NCI-H146 (cell line): ENCODE results near the gene MOB2.

Source experiments
- DNase-seq: peaks from one replicate; lab custom pipeline; 2025; lab: John Stamatoyannopoulos, UW

The MOB2 gene

DNA sequence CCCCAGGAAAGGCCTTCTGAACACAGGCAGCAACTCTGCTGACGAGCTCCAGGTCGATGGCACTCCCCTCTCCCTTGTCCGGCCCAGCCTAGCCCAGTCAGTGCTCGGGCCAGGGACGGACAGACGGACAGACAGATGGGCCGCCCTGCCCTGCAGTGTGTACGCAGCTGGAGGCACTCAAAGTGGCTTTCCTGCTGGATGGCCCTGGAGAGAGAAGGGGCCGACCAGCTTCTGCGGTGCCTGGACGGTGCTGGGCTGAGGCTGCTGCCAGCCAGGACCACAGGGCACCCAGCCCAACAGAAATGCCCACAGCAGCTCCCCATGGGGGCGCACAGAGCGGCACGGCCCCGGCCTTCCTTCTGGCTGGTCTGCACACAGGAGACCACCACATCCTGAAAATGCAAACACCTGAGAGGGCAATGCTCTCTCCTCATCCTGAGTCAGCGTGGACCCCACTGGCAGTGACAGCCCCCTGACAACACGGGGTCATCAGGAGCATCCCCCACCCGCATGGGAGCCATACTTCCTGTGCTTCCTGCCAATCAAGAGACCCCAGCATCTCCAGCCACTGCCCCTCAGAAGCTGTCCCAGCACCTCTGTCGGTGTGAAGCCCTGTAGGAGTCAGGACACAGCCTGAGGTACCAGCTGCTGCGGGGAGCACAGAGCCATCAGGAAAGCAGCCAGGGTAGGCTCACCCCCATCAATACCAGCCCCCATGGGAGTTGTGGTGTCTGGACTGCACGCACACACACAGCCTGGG lies 692 bp upstream of the MOB2 start:
- DNase-seq, result no peak

DNA sequence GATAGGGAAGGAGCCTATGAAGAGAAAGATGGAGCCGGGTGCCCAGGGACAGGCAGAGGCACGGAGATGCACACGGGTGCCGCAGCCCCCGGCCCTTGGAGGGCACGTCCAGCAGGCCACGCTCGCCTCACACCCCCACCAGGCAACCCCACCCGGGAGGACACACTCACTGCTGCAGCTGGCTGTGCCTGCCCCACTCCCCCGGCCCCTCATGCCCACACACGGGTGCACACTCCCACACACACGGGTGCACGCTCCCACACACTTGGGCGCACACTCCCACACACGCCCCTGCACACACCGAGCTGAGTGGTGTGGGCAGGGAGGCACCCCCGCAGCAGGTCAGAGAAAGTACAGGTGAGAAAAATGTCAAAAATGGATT lies 1.1 kb downstream of the MOB2 start:
- DNase-seq, result no peak

DNA sequence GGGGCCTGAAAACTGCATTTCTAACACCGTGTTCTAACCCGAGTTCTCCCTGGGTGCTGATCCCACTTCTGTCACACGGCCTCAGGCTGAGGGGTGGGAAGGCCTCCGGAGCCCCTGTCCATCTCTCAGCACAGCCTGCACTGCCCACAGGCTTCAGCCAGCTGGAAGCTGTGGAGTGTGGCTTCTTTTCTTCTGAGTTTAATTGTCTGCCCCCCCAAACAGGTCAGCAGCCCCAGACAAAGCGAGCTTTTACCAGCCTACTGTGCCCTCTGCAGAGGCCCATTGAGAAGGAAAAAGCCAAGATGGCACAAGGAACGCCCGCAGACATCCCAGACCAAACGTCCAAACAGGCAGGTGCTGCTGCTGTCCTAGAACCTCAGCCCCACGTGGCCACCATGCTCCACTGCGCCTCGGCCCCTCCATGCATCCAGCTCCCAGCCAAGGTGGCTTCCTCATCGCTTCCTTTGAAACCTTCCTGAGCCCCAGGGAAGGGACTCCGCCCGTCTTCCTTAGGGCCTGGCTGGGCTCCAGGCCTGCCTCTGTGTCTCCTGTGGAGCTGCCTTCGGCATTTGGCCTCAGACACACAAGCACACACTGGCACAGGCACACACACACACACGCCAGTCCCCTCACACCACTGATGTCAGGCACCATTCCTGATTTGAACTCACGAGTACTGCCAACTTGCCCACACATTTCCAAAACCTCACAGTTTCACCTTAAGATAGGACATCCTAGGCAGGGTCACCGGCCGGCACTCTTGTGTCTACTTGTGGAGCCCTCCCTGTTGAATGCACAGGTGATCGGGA lies 1.7 kb downstream of the MOB2 start:
- DNase-seq, result no peak

DNA sequence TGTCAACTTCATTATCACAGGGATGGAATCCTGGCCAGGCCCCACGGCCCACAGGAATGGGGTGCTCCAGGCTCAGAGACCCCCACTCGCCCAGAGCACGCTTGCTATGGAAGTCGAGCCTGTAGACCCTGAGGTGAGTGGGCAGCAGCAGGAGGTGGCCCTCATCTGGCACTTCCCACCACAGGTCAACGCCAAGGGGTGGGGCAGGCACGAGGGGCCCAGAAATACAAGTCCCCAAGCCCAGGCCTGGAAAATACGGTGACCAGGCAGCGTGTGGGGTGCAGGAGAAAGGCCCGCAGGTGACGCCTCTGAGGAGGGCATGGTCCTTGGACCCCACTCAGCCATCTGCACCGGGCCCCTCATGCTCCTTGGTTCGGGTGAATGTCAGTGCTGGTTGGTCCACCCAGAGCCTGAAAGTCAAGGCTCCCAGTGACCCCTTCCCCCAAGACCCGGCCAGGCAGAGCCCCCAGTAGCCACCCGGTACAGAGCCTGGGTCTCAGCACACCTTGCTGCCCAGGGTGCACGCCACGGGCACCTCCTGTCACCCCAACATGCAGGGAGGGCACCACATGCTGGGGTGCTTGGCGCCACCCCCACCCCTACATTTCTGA lies 2.4 kb downstream of the MOB2 start:
- DNase-seq, result no peak

DNA sequence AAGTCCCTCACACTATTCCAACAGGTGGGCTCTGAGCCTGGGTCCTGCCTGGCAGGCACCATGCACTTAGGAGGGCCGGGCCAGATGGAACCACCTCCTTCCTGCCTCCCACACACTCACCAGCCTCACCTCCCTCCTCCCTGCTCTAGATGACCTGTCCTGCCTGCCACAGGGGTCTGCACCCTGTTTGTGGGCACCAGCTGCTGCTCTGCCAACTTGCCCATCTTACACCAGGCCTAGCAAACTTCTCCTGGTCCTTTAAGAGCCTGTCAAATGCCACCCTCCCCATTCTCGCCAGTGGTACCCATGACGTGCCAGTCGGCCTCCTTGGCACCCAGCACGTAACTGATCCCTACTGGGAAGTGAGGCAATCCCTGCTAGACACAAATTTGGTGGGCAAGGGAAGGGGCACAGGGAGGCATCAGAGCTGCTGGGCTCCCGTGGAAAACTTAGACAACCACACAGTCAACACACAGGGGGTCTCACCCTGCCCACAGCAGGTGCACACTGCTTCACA lies 3.1 kb downstream of the MOB2 start:
- DNase-seq, result no peak

DNA sequence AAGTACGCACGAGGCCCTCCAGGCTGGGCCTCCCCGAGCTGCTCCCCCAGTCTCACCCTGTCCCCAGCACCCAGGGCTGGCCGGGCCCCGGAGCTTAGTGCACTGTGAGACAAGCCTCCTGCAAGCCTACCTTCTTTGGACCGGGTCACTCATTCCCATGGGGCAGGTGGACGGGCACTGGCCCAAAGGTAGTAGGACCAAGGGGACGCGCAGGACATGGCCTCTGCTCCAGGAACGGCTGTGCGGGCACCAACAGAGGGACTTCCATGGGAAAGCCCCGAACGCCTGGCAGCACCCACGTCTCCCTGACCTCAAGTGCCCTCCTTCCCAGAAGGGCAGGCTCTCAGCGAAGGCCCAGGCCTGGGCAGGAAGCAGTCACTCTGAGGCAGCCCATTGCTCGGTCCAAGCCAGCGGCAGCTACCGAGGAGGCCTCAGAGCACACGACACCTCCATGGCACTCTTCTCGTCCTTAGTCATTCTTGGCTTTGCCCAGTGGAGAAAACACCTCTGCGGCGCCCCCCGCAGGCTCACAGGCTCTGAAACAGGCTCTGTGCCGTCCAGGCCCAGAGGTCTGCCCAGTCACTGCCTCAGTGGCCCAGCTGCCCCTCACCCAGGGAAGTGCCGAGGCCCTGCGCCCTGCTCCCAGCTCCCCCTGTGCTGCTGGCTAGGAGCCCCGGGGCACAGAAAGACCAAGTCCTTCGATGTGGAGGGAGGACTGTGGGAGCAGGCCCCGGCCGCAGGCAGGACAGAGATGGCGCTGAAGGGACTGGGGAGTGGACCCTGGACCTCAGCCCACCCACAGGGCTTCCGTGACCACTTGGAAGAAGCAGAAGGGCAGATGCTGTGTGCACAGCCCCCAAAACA lies 3.8 kb downstream of the MOB2 start:
- no peak for DNase-seq

- DNase-seq, result no peak
These were observed 4.6 kb downstream of the MOB2 start for GRCh38 chr11:1481861-1482441.

DNA sequence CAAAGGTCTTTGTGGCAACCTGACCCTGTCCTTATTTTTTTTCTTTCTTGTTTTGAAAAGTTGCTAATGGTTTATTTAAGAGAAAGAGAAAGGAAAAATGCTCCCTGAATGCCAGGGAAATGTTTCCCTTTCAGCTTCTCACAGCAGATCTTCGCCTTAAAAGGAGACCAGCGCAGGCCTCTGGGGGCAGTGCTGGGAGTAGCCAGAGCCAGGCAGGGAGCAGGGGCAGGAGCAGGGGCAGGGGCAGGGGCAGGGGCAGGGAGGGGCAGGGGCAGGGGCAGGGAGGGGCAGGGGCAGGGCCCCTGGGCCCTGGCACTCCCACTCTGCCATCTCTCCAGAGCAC lies 5.1 kb downstream of the MOB2 start:
- DNase-seq, result no peak

- DNase-seq, result no peak
These were observed 5.8 kb downstream of the MOB2 start for GRCh38 chr11:1480555-1481482.

DNA sequence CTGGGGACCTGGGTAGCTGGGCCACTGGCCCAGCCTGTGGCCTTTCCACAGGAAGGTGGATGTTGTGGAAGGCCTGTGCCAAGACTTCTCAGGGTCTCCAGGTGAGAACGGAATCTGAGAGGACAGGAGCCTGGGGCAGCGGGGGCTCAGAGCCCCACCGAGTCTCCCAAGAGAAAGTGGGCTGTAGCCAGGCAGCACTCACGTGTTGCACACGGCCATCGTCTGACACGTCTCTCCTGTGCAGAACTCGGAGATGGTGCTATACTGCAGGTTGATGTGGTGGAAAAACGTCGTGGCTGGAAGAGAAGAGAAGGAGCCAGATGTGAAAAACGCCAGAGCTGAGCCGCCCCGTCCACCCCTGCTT lies 6.4 kb downstream of the MOB2 start:
- DNase-seq, result no peak

GRCh38 chr11:1479678-1480118 lies 6.9 kb downstream of the MOB2 start:
- no peak for DNase-seq

DNA sequence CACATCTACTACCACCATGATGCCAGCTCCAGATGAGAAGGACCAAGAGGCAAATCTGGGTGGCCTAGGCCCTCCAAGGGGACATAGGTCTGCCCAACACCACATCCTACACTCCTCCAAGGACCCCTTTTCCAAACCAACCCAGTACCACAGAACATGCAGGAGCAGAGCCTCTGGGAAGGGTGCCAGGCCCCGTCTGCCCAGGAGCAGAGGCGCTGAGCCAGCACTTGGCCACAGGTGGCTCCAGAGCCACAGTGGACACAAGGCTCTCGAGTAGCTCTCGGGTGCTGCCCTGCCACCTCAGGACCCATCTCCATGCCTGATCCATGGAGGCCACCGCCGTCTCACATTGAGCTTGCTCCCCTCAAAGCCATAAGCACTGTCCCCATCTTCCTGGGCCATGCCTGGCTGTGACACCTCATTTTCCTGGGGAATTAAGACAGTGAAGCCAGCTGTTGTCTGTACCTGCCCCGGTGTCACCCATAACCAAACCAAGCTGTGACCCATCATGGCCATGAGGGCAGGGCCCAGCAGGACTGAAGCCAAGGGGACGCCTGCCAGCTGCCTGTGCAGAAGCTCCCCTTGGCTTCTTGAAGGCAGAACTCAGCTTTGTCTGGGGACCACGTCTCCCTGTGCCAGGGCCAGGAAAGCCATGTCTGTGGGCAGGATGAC lies 7.4 kb downstream of the MOB2 start:
- no peak for DNase-seq

- DNase-seq, result no peak
These were observed 8.0 kb downstream of the MOB2 start for GRCh38 chr11:1478544-1478943.

DNA sequence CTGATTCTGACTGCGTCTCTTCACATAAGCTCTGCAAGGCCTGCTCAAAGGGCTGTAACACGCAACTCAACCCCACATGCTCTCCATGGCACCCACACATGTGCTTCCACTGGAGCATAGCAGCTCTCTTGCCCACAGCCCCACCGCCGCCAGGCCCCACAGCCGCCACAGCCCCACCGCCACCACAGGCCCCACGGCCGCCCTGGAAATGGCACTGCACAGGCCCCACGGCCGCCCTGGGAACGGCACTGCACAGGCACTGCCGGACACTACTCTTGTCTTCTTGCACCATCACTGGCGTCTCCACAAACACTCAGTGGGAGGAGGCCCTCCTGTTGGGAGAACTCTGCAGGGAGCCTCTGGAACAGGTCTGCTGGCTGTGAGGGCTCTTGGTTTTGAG lies 8.6 kb downstream of the MOB2 start:
- no peak for DNase-seq

- DNase-seq, result no peak
These were observed 9.4 kb downstream of the MOB2 start for GRCh38 chr11:1476940-1477736.

DNA sequence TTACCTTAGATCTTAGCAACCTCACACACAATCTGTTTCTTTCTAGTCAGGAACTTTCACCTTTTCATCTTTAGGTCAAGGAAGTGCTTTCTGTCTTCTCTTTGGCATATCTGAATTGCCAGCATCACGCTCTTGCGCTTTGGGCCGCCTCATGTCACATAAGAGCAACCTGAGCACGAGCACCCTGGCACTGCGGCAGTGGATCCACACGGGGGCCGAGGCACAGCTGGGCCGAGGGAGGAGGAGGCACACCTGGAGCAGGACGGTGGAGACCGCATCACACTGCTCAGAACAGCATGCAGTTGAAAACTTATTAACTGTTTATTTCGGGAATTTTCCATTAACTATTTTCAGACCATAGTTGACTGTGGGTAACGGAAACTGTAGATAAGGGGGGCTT lies 10.7 kb downstream of the MOB2 start:
- DNase-seq, result no peak

GRCh38 chr11:1473786-1474185 lies 12.8 kb downstream of the MOB2 start:
- no peak for DNase-seq

GRCh38 chr11:1473011-1473628 lies 13.5 kb downstream of the MOB2 start:
- DNase-seq, result no peak
